Progenitor cell of endocrine pancreas (in vitro differentiated cells): ENCODE data around the gene HGFAC. TPM values are rescaled to one million over a fixed set of nuclear protein-coding genes. Genes with fewer than 3 reads are reported as not detected.

Experiments
- DNase-seq: peaks from one replicate; pipeline ENCODE4 v3.0.0; 2021; ENCODE audit warnings: low spot score; ENCODE audit not compliant: unreplicated experiment
- H3K27ac Mint-ChIP-seq: 2 replicates; pipeline ENCODE4 v1.8.0; 2021; ENCODE audit warnings: mild to moderate bottlenecking, moderate library complexity, mixed read lengths
- H3K27me3 Mint-ChIP-seq: 2 replicates; pipeline ENCODE4 v1.8.0; 2021; ENCODE audit warnings: mixed read lengths
- H3K36me3 Mint-ChIP-seq: 2 replicates; pipeline ENCODE4 v1.8.0; 2022; ENCODE audit warnings: mixed read lengths; ENCODE audit not compliant: insufficient read depth
- H3K4me1 Mint-ChIP-seq: 2 replicates; pipeline ENCODE4 v1.8.0; 2021; ENCODE audit warnings: low read depth, mixed read lengths
- H3K4me3 Mint-ChIP-seq: 2 replicates; pipeline ENCODE4 v1.8.0; 2021; ENCODE audit warnings: low read depth, mild to moderate bottlenecking, moderate library complexity, mixed read lengths
- H3K9me3 Mint-ChIP-seq: 2 replicates; pipeline ENCODE4 v1.8.0; 2021; ENCODE audit warnings: low read depth, mixed read lengths
- CTCF ChIP-seq: fragments of 200-600 bp; sonication (generic); IDR thresholded peaks from one replicate; pipeline ENCODE4 v1.5.0; 2021; ENCODE audit warnings: antibody characterized with exemption, mild to moderate bottlenecking; ENCODE audit not compliant: unreplicated experiment
- total RNA-seq: library from RNA; stranded (reverse); gene quantifications from 2 replicates; pipeline ENCODE4 v1.2.1, GENCODE V29; 2021

HGFAC gene
- total RNA-seq, 1 donor from 2014 or later: 7.5 TPM

GRCh38 chr4:3486541-3487540, 45.1 kb downstream of the HGFAC start:
- Mint-ChIP-seq H3K27ac (no peak overlapping the region), H3K9me3 (no peaks in the 10 kb centered on the region), H3K27me3 (peaks cover 48% of the 10 kb centered on the region), H3K4me1 (no peaks in the 10 kb centered on the region), H3K4me3 (no peak overlapping the region), H3K36me3 (no peaks in the 10 kb centered on the region)
- no peak for TF ChIP-seq CTCF
- DNase-seq: no peak

DNA sequence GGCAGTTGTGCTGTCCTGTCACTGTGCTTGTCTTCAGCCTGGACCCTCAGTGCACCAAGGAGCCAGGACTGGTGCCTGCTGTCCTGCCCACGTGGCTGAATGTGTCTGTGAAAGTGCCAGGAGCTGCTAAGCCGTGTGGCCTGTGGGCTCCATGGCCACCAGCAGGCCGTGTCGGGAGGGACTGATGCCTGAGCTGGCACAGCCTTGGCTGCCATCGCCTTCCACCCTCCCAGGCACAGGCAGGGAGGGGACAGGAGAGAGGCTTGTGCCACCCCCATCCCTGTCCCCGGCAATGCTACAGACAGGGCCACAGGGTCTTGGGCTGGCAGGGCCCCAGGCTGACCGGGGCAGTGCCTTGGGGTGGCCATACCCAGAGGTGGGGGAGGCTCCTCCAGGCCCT, 46.1 kb downstream of the HGFAC start:
- H3K27me3 Mint-ChIP-seq: peaks cover 49% of the 10 kb centered on the region
- TF ChIP-seq CTCF: no peak
- no peak overlapping the region for H3K27ac Mint-ChIP-seq
- DNase-seq: no peak
- H3K9me3 Mint-ChIP-seq: no peaks in the 10 kb centered on the region
- H3K4me3 Mint-ChIP-seq: no peak overlapping the region
- no peaks in the 10 kb centered on the region for H3K4me1 Mint-ChIP-seq
- no peaks in the 10 kb centered on the region for H3K36me3 Mint-ChIP-seq

GRCh38 chr4:3488820-3489219, 47.1 kb downstream of the HGFAC start:
- Mint-ChIP-seq H3K36me3 (no peaks in the 10 kb centered on the region), H3K9me3 (no peaks in the 10 kb centered on the region), H3K27me3 (peaks cover 49% of the 10 kb centered on the region), H3K4me3 (no peak overlapping the region), H3K4me1 (no peaks in the 10 kb centered on the region), H3K27ac (no peak overlapping the region)
- no peak for TF ChIP-seq CTCF
- no peak for DNase-seq

DNA sequence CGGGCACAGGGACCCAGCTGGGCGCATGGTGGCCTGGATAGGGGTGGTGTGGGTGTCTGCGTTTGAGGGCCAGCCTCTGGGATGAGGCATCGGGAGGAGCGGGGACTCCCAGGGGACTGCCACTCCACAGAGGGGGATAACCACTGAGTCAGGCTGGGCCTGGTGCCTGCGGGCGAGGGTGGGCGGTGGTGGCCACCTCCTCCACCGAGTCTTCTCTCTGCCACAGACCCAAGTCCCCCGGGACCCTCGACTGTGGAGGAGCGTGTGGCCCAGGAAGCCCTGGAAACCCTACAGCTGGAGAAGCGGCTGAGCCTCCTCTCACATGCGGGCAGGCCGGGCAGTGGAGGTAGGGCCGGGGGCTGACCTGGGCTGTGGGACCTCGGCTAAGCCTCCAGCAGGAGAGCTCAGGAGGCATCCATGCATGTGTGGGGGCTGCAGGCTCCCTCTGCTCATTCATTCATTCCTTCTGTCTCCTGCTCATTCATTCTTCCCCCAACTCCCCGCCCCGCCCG, 47.7 kb downstream of the HGFAC start:
- TF ChIP-seq CTCF: no peak
- Mint-ChIP-seq H3K36me3 (no peaks in the 10 kb centered on the region), H3K27me3 (peaks cover 52% of the 10 kb centered on the region), H3K4me3 (no peak overlapping the region), H3K9me3 (no peaks in the 10 kb centered on the region), H3K4me1 (no peaks in the 10 kb centered on the region), H3K27ac (no peak overlapping the region)
- no peak for DNase-seq

- Mint-ChIP-seq H3K27me3 (peaks cover 52% of the 10 kb centered on the region), H3K4me1 (no peaks in the 10 kb centered on the region), H3K27ac (no peak overlapping the region), H3K36me3 (no peaks in the 10 kb centered on the region), H3K4me3 (no peak overlapping the region), H3K9me3 (no peaks in the 10 kb centered on the region)
- TF ChIP-seq CTCF: no peak
- DNase-seq: no peak
Measured at GRCh38 chr4:3491681-3492405, 50.1 kb downstream of the HGFAC start.
